ENCODE measurements around the gene CCR1. TPM values are rescaled to one million over a fixed set of nuclear protein-coding genes. Genes with fewer than 3 reads are reported as not detected.

The CCR1 gene
- total and polyA plus RNA-seq, 2 experiments from 2014 or later, result not detected

DNA sequence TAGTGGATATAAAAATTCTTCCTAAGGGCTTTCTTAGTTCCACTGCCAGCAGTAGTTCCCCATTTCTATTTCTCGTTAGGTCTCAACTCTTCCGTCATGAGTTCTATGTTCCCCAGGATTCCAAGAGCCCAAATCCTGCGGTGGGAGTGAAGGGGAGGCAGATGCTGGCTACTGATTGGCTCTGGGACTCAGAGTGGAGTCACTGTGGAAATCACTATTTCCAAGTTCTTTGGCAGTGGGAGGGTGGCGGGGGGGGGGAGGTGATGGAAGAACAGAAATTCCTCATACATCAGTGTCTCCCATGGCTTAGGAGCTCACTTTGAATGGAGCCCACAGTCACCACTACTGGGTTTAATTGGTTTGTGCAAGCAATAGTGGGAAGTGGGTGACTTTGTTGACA, 5.6 kb downstream of the CCR1 start (continued):
- TF ChIP-seq, protein P1, sequence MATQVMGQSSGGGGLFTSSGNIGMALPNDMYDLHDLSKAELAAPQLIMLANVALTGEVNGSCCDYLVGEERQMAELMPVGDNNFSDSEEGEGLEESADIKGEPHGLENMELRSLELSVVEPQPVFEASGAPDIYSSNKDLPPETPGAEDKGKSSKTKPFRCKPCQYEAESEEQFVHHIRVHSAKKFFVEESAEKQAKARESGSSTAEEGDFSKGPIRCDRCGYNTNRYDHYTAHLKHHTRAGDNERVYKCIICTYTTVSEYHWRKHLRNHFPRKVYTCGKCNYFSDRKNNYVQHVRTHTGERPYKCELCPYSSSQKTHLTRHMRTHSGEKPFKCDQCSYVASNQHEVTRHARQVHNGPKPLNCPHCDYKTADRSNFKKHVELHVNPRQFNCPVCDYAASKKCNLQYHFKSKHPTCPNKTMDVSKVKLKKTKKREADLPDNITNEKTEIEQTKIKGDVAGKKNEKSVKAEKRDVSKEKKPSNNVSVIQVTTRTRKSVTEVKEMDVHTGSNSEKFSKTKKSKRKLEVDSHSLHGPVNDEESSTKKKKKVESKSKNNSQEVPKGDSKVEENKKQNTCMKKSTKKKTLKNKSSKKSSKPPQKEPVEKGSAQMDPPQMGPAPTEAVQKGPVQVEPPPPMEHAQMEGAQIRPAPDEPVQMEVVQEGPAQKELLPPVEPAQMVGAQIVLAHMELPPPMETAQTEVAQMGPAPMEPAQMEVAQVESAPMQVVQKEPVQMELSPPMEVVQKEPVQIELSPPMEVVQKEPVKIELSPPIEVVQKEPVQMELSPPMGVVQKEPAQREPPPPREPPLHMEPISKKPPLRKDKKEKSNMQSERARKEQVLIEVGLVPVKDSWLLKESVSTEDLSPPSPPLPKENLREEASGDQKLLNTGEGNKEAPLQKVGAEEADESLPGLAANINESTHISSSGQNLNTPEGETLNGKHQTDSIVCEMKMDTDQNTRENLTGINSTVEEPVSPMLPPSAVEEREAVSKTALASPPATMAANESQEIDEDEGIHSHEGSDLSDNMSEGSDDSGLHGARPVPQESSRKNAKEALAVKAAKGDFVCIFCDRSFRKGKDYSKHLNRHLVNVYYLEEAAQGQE (IDR thresholded peaks at IDR 0.05; ENCODE audit: unreplicated experiment), result no peak
- no peak for TF ChIP-seq STAT1 (IDR thresholded peaks at IDR 0.05; ENCODE audit: unreplicated experiment)
- TF ChIP-seq NANOG (IDR thresholded peaks at IDR 0.05; ENCODE audit: borderline replicate concordance), result no peak
- TF ChIP-seq, protein P2, sequence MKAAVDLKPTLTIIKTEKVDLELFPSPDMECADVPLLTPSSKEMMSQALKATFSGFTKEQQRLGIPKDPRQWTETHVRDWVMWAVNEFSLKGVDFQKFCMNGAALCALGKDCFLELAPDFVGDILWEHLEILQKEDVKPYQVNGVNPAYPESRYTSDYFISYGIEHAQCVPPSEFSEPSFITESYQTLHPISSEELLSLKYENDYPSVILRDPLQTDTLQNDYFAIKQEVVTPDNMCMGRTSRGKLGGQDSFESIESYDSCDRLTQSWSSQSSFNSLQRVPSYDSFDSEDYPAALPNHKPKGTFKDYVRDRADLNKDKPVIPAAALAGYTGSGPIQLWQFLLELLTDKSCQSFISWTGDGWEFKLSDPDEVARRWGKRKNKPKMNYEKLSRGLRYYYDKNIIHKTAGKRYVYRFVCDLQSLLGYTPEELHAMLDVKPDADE (IDR thresholded peaks at IDR 0.05), result no peak
- no peak for TF ChIP-seq EZH2 (IDR thresholded peaks at IDR 0.05; ENCODE audit: low read depth, unreplicated experiment)
- no peak for TF ChIP-seq CREB1 (CRISPR knock-in tag; IDR thresholded peaks at IDR 0.05; ENCODE audit: low read depth)
- TF ChIP-seq ZNF114 (CRISPR knock-in tag; IDR thresholded peaks at IDR 0.05), result no peak

DNA sequence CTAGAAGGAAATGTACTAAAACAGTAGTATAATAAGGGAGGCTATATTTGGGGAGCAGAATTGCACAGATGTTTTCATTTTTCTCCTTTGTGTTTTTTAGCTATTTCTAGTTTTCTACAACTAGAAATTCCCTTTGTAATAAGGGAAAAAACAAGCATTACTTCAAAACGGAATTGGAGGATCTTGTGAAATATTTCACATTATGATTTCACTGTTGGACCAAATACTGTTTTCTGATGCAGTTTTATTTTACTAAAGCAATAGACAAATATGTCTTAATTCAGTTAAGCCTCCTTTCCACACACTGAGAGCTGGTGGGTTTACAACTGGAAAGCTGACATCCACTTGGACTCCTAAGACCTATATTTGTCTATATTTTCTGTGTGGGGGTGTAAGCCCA, 7.3 kb downstream of the CCR1 start:
- Histone ChIP-seq H3K36me3 (ENCODE audit: insufficient read depth) (no peaks in the 10 kb centered on the region), H4K20me1 (replicated peaks; ENCODE audit: insufficient read depth) (no peaks in the 10 kb centered on the region), H3F3A (replicated peaks; ENCODE audit: low read depth) (no peaks in the 10 kb centered on the region), H3K79me2 (replicated peaks; ENCODE audit: insufficient read depth) (no peaks in the 10 kb centered on the region), H3K9me2 (ENCODE audit: insufficient read depth) (peaks cover 14% of the 10 kb centered on the region; the same call in 1 of the 2 replicates), H3K27ac (ENCODE audit: low read depth) (no peak overlapping the region), H3K27me3 (ENCODE audit: insufficient read depth) (no peaks in the 10 kb centered on the region), H3K4me3 (no peak overlapping the region), H2AFZ (no peak overlapping the region), H3K4me2 (no peak overlapping the region), H3K4me1 (ENCODE audit: insufficient read depth) (no peaks in the 10 kb centered on the region; the same call in 1 of the 2 replicates)
- no peak overlapping the region for H3K4me3 Mint-ChIP-seq
- H3K36me3 Mint-ChIP-seq (ENCODE audit: low read depth), result no peaks in the 10 kb centered on the region
- H3K9me3 Mint-ChIP-seq, result peaks cover 5% of the 10 kb centered on the region; the same call in 2 of the 3 replicates
- no peak for ATAC-seq
- H3K4me1 Mint-ChIP-seq, result peaks cover under 1% of the 10 kb centered on the region
- no peak overlapping the region for H3K27ac Mint-ChIP-seq
- H3K27me3 Mint-ChIP-seq (ENCODE audit: insufficient read depth, low read depth, poor library complexity), result peaks cover 2% of the 10 kb centered on the region
- DNase-seq (ENCODE audit: low spot score), result no peak
- TF ChIP-seq, protein P1 (IDR thresholded peaks at IDR 0.05; ENCODE audit: unreplicated experiment), result no peak
- TF ChIP-seq, protein P3, sequence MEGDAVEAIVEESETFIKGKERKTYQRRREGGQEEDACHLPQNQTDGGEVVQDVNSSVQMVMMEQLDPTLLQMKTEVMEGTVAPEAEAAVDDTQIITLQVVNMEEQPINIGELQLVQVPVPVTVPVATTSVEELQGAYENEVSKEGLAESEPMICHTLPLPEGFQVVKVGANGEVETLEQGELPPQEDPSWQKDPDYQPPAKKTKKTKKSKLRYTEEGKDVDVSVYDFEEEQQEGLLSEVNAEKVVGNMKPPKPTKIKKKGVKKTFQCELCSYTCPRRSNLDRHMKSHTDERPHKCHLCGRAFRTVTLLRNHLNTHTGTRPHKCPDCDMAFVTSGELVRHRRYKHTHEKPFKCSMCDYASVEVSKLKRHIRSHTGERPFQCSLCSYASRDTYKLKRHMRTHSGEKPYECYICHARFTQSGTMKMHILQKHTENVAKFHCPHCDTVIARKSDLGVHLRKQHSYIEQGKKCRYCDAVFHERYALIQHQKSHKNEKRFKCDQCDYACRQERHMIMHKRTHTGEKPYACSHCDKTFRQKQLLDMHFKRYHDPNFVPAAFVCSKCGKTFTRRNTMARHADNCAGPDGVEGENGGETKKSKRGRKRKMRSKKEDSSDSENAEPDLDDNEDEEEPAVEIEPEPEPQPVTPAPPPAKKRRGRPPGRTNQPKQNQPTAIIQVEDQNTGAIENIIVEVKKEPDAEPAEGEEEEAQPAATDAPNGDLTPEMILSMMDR (conservative IDR thresholded peaks at IDR 0.05; ENCODE audit: low read depth in 2 of 2), result no peak
- no peak for TF ChIP-seq EZH2 (IDR thresholded peaks at IDR 0.05; ENCODE audit: low read depth, unreplicated experiment)
- no peak for TF ChIP-seq CREB1 (CRISPR knock-in tag; IDR thresholded peaks at IDR 0.05; ENCODE audit: low read depth)
- no peak for TF ChIP-seq JUNB (IDR thresholded peaks at IDR 0.05; ENCODE audit: unreplicated experiment)
- no peak for TF ChIP-seq NANOG (IDR thresholded peaks at IDR 0.05; ENCODE audit: borderline replicate concordance)
- TF ChIP-seq ZNF331 (CRISPR knock-in tag; IDR thresholded peaks at IDR 0.05; ENCODE audit: low read depth), result no peak
- no peak for TF ChIP-seq ZNF114 (CRISPR knock-in tag; IDR thresholded peaks at IDR 0.05)
- TF ChIP-seq, protein P2 (IDR thresholded peaks at IDR 0.05), result no peak
- no peak for TF ChIP-seq POLR2AphosphoS5 (IDR thresholded peaks at IDR 0.05; ENCODE audit: low read depth)
- no peak for TF ChIP-seq EZH2phosphoT487 (IDR thresholded peaks at IDR 0.05; ENCODE audit: unreplicated experiment)
- TF ChIP-seq STAT1 (IDR thresholded peaks at IDR 0.05; ENCODE audit: unreplicated experiment), result no peak
